Endothelial cell of umbilical vein (primary cell): ENCODE measurements around the gene PRKCQ. TPM values are rescaled to one million over a fixed set of nuclear protein-coding genes. Genes with fewer than 3 reads are reported as not detected.

Source experiments
- BruUV-seq: library from RNA; stranded (reverse); fragments of 400-500 nt; replicated peaks from 2 replicates; lab custom pipeline; 2021; lab: Mats Ljungman, UMichigan
- CTCF ChIA-PET: fragments of 300-600, 350-600 bp; sonication (Branson Sonifier 250); formaldehyde crosslinking; loops from one replicate; lab custom pipeline; 2021; ENCODE audit warnings: antibody characterized with exemption, inconsistent platforms; lab: Charles Lee
- POLR2A ChIA-PET: fragments of 300-600, 350-600 bp; sonication (Branson Sonifier 250); formaldehyde crosslinking; loops from one replicate; lab custom pipeline; 2021; ENCODE audit warnings: antibody characterized with exemption, inconsistent platforms; lab: Charles Lee
- DNase-seq: peaks from one replicate; pipeline ENCODE4 v3.0.0-alpha.2; 2011; ENCODE audit warnings: low read depth, low spot score
- FAIRE-seq: peaks from 2 replicates; lab custom pipeline; 2011; peaks lifted over from hg19 to GRCh38; lab: Jason Lieb, UNC
- H2AFZ ChIP-seq: 2 replicates; pipeline ENCODE4 v1.6.0; 2012; ENCODE audit warnings: low read depth, low read length, control low read depth, inconsistent platforms
- H3K27ac ChIP-seq: 2 replicates; pipeline ENCODE4 v1.5.1; 2011; ENCODE audit warnings: low read depth, mild to moderate bottlenecking, control low read depth, low read length, moderate library complexity; ENCODE audit not compliant: insufficient read depth
- H3K27me3 ChIP-seq, 2 experiments: 2 replicates each; pipeline versions ENCODE4 v1.6.0 to v1.6.1; 2011; ENCODE audit warnings: low read length in 2 of 2, mixed read lengths in 1 of 2; ENCODE audit not compliant: control insufficient read depth in 2 of 2, insufficient read depth in 2 of 2
- H3K36me3 ChIP-seq, 2 experiments: 2 replicates in 1 of 2; 3 replicates in 1 of 2; pipeline ENCODE4 v1.5.1; 2011; ENCODE audit warnings: low read length in 2 of 2, mild to moderate bottlenecking in 1 of 2, moderate library complexity in 1 of 2; ENCODE audit not compliant: control insufficient read depth in 2 of 2, insufficient read depth in 2 of 2; ENCODE audit errors: extremely low read depth in 1 of 2
- H3K4me1 ChIP-seq: 3 replicates; pipeline ENCODE4 v1.5.1; 2011; ENCODE audit warnings: mild to moderate bottlenecking, low read length; ENCODE audit not compliant: control insufficient read depth, insufficient read depth; ENCODE audit errors: extremely low read depth
- H3K4me2 ChIP-seq: 2 replicates; pipeline ENCODE4 v1.6.1; 2011; ENCODE audit warnings: low read length, control low read depth, mixed read lengths; ENCODE audit not compliant: insufficient read depth
- H3K4me3 ChIP-seq, 3 experiments: fragments of 200-600 bp in 1 of 3; sonication (generic), shearing (Covaris generic) in 1 of 3; replicated peaks in 1 of 3; 2 replicates each; pipeline ENCODE4 v1.5.1; 2011 to 2016; ENCODE audit warnings: control low read depth in 3 of 3, low read length in 3 of 3, mild to moderate bottlenecking in 2 of 3, inconsistent platforms in 1 of 3, low read depth in 1 of 3, moderate library complexity in 1 of 3; ENCODE audit not compliant: insufficient read depth in 1 of 3
- H3K79me2 ChIP-seq: 2 replicates; pipeline ENCODE4 v1.6.0; 2012; ENCODE audit warnings: low read length, inconsistent platforms; ENCODE audit not compliant: control insufficient read depth, insufficient read depth
- H3K9ac ChIP-seq: replicated peaks from 2 replicates; pipeline ENCODE3; 2011; ENCODE audit warnings: low read length, control low read depth; ENCODE audit not compliant: insufficient read depth; ENCODE audit errors: extremely low read depth
- H3K9me1 ChIP-seq: replicated peaks from 3 replicates; pipeline ENCODE4 v1.6.0; 2011; ENCODE audit warnings: mild to moderate bottlenecking, low read length; ENCODE audit not compliant: control insufficient read depth, insufficient read depth; ENCODE audit errors: extremely low read depth
- H3K9me3 ChIP-seq: replicated peaks from 2 replicates; pipeline ENCODE4 v1.5.1; 2012; ENCODE audit warnings: low read length, inconsistent platforms; ENCODE audit not compliant: control insufficient read depth, insufficient read depth
- H4K20me1 ChIP-seq: replicated peaks from 2 replicates; pipeline ENCODE3; 2011; ENCODE audit warnings: mild to moderate bottlenecking, low read length; ENCODE audit not compliant: control insufficient read depth, insufficient read depth; ENCODE audit errors: extremely low read depth
- EZH2 ChIP-seq: IDR thresholded peaks from 2 replicates; pipeline ENCODE4 v1.6.1; 2012; ENCODE audit warnings: borderline replicate concordance, low read depth, mild to moderate bottlenecking, moderate library complexity, low read length, inconsistent platforms; ENCODE audit not compliant: severe bottlenecking
- FOS ChIP-seq: IDR thresholded peaks from 2 replicates; pipeline ENCODE4 v1.6.1; 2011; ENCODE audit warnings: mild to moderate bottlenecking, low read length, moderate library complexity, borderline replicate concordance; ENCODE audit not compliant: insufficient read depth
- GATA2 ChIP-seq: IDR thresholded peaks from 2 replicates; pipeline ENCODE4 v1.7.0; 2011; ENCODE audit warnings: low read depth, mild to moderate bottlenecking, moderate library complexity, mixed read lengths, low read length; ENCODE audit not compliant: insufficient read length, insufficient read depth
- JUN ChIP-seq: IDR thresholded peaks from 2 replicates; pipeline ENCODE4 v1.6.1; 2011; ENCODE audit warnings: borderline replicate concordance, low read depth; ENCODE audit not compliant: insufficient read length, insufficient read depth
- MYC ChIP-seq: IDR thresholded peaks from one replicate; pipeline ENCODE4 v1.6.1; 2011; ENCODE audit warnings: mild to moderate bottlenecking, low read depth, low read length
- POLR2A ChIP-seq: IDR thresholded peaks from 2 replicates; pipeline ENCODE4 v1.6.1; 2012; ENCODE audit warnings: low read depth, mild to moderate bottlenecking, control low read depth, low read length
- POLR2AphosphoS5 ChIP-seq: IDR thresholded peaks from 2 replicates; pipeline ENCODE4 v1.6.1; 2012; ENCODE audit warnings: low read depth, mild to moderate bottlenecking, control low read depth, low read length, moderate library complexity; ENCODE audit not compliant: insufficient read depth
- dilution Hi-C: fragments of 300-500 bp; cut with MboI; formaldehyde crosslinking; loops from one replicate; pipeline ENCODE4 v1.15.0; 2019; ENCODE audit warnings: low sequenced_read_pairs; ENCODE audit not compliant: extremely low pct_ligation_motif_present
- intact Hi-C: fragments of 100-400 bp; cut with micrococcal nuclease; formaldehyde crosslinking; loops from one replicate; pipeline ENCODE4 v1.10.0; 2022
- polyA plus RNA-seq, 4 experiments: library from polyadenylated mRNA; depleted of rRNA in 3 of 4; stranded (reverse) in 3 of 4; unstranded in 1 of 4; fragments of >200 nt; gene quantifications; 2 replicates each; pipeline versions ENCODE4 v1.2.1 to v1.2.3, GENCODE V29; 2011 to 2012; ENCODE audit warnings: missing spikeins in 1 of 4
- total RNA-seq: library from RNA; stranded (reverse); gene quantifications from 2 replicates; pipeline ENCODE4 v1.2.3, GENCODE V29; 2021
- TF ChIP-seq, protein P1 (sequence below): IDR thresholded peaks from 2 replicates; pipeline ENCODE4 v1.6.1; 2011; ENCODE audit not compliant: insufficient read depth, insufficient read length
- TF ChIP-seq, protein P2 (sequence below), 2 donors: IDR thresholded peaks; 1 replicate in 1 of 2; 2 replicates in 1 of 2; pipeline ENCODE4 v1.5.1; 2011; ENCODE audit warnings: low read length in 2 of 2, mild to moderate bottlenecking in 2 of 2, moderate library complexity in 2 of 2, control low read depth in 1 of 2, inconsistent platforms in 1 of 2, low read depth in 1 of 2; ENCODE audit not compliant: insufficient read depth in 1 of 2; ENCODE audit errors: extremely low read depth in 1 of 2

PRKCQ gene
- total and polyA plus RNA-seq, 2 donors (not counting 3 experiments of a cell fraction or from before 2014, with no cell fraction given), result 0.32 to 0.55 TPM

DNA sequence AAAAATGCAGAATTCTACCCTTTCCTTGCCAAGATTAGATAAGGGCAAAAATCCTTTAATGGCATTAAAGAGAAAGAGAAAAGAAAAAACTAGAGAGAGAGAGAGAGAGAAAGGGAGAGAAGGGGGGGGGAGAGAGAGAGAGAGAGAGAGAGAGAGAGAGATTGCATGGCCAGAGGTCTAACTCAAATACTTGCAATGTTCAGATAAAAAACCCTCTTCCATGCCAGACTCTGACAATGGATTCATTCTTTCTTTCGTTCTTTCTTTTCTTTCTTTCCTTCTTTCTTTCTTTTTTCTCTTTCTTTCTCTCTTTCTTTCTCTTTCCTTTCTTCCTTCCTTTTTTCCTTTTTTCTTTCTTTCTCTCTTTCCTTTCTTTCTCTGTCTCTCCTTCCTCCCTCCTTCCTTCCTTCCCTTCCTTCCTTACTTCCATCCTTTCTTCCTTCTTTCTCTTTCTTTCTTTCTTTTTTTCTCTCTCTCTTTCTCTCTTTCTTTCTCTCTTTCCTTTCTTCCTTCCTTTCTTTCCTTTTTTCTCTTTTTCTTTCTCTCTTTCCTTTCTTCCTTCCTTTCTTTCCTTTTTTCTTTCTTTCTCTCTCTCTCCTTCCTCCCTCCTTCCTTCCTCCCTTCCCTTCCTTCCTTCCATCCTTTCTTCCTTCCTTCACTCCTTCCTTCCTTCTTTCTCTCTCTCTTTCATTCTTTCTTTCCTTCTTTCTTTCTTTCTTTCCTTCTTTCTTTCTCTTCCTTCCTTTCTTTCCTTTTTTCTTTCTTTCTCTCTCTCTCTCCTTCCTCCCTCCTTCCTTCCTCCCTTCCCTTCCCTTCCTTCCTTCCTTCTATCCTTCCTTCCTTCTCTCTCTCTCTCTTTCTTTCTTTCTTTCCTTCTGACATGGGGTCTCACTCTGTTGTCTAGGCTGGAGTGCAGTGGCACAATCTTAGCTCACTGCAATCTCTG is 175.7 kb downstream of the PRKCQ start:
- Histone ChIP-seq H3K4me3 (no peak overlapping the region), H3K27ac (no peak overlapping the region), H3K4me2 (no peak overlapping the region), H3K9me3 (no peaks in the 10 kb centered on the region), H3K27me3 (peaks cover 2 to 9% of the 10 kb centered on the region in 2 experiments), H3K9me1 (no peaks in the 10 kb centered on the region), H3K9ac (no peak overlapping the region), H2AFZ (no peak overlapping the region), H3K4me1 (peaks cover 6% of the 10 kb centered on the region), H4K20me1 (no peaks in the 10 kb centered on the region), H3K36me3 (no peaks in the 10 kb centered on the region), H3K79me2 (no peaks in the 10 kb centered on the region)
- FAIRE-seq (no peak), DNase-seq (no peak)
- no TSS peak for BruUV-seq
- TF ChIP-seq, protein P1, sequence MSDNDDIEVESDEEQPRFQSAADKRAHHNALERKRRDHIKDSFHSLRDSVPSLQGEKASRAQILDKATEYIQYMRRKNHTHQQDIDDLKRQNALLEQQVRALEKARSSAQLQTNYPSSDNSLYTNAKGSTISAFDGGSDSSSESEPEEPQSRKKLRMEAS, result no peak
- TF ChIP-seq GATA2 (no peak), EZH2 (no peak), POLR2AphosphoS5 (no peak), POLR2A (no peak), JUN (no peak), FOS (no peak), MYC (no peak)
- TF ChIP-seq, protein P2, sequence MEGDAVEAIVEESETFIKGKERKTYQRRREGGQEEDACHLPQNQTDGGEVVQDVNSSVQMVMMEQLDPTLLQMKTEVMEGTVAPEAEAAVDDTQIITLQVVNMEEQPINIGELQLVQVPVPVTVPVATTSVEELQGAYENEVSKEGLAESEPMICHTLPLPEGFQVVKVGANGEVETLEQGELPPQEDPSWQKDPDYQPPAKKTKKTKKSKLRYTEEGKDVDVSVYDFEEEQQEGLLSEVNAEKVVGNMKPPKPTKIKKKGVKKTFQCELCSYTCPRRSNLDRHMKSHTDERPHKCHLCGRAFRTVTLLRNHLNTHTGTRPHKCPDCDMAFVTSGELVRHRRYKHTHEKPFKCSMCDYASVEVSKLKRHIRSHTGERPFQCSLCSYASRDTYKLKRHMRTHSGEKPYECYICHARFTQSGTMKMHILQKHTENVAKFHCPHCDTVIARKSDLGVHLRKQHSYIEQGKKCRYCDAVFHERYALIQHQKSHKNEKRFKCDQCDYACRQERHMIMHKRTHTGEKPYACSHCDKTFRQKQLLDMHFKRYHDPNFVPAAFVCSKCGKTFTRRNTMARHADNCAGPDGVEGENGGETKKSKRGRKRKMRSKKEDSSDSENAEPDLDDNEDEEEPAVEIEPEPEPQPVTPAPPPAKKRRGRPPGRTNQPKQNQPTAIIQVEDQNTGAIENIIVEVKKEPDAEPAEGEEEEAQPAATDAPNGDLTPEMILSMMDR (IDR thresholded peaks at IDR 0.05; ENCODE audit: extremely low read depth in 1 of 2, insufficient read depth in 1 of 2, low read depth in 1 of 2, low read length in 2 of 2), result no peak
- intact Hi-C loops (no loop called here), dilution Hi-C loops (no loop called here)
- ChIA-PET CTCF (interaction anchor here (1.0 to 2.9 kb wide), 2 partner anchors 200 to 203 kb away, joined by 4 to 22 read pairs; partner anchors contain the start of gene PFKFB3), POLR2A (interaction anchor here (0.6 kb wide), 1 partner anchor 387 kb away, joined by 5 read pairs; no protein-coding TSS in a partner anchor)
